Activated CD4-positive, alpha-beta T cell treated with anti-CD3 and anti-CD28 coated beads for 4 hours (primary cell): Measurements from ENCODE around the gene ADAMTS17.

ENCODE experiments used
- DNase-seq, 2 donors: peaks; one replicate each; pipeline ENCODE4 v3.0.0-alpha.2; 2020

ADAMTS17 gene

DNA sequence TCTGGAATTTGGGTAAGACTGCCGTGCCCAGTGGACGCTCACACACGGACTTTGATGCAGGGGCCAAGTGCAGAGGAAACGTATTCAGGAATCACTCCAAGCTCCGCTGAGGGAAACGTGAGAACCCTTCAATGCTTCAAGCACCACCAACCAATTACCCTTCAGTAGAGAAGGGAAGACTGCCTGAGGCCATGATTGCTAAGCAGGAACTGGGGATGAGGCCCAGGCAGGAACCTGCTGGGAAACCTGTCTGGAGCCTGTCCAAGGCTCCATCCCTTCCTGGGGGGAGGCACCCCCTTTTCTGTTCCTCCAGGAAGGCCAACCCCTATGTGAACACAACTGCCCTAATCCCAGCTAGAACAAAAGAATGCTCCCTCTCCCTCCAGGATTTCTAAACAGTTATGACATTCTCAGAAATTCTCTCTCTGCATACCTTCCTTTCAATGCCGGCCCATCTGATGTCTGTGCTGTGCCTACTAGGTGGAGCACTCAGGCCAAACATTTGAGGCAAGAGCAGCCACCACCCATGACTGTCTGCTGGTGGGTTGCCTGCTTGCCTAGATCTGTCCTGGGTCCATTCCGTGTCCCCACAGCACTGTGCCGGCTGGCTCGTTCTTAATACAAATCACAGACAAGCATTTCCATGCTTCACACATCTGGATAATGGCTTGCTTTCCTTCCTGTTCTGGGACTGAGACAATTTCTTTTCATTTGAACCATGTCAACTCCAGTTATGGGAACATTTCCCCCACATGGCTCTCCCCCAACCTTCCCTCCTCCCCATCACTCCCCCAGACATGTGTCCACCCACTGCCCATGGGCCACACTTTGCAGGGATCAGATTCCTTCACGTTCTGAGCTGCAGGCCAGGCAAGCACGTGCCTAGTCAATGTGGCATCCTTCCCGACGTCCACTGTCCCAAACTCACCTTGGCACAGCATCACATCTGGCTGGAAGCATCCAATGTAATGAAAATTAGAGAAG lies 149.4 kb downstream of the ADAMTS17 start:
- no peak for DNase-seq

DNA sequence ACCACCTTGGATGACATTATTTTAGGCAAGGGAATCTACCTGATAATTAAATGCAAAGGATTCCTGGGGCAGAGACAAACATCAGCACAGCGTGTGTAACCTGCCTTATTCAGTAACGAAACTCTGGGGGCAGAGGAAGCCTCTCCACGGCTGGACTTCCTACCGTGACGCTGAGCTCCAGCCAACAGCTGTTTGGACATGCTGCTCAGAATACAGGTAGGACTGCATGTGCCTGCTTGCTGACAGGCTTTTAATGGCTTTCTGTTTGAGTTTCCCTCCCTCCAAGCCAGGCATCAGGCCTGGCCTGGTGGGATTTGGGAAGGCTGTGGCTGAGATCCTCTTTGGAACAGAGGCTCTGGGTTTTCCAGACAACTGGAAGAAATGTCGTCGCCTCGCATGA lies 150.6 kb downstream of the ADAMTS17 start:
- no peak for DNase-seq

GRCh38 chr15:100190675-100191074 lies 151.1 kb downstream of the ADAMTS17 start:
- no peak for DNase-seq

DNA sequence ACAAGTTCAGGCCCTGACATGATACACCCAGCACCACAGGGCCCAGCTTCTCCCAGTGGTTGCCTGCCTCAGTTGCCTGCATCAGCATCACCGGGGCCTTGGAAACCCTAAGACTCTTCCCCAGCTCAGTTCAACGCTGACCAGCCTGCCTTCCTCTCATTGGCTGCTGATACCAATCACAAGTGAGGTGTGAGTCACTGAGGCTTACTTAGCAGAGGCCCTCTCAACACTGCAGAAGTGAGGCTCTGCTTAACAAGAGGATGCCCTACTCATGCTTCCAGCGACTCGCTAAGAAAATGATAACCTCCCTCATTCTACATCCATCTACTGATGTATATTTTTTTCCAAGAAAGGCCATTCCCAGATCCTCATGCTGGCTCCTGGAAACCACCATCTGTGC lies 151.9 kb downstream of the ADAMTS17 start:
- no peak for DNase-seq

DNA sequence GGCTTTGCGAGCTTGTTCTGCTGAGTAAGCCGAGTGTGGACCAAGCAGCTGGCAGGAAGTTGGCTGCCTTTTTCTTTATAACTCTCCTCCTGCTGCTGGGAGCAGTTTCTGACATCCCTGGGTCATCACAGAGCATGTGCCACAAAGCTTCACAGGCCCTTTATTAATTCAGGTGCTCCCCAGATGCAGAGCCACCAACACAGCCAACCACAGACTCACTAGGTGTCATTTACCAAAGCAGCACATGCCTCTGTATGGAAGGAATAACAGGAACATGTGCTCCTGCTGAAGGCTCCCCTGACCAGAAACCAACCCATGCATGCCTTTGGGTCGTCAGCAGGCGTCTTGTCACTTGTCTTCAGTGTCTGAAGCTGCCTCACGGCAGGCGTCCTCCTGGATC lies 152.5 kb downstream of the ADAMTS17 start:
- DNase-seq, result no peak

DNA sequence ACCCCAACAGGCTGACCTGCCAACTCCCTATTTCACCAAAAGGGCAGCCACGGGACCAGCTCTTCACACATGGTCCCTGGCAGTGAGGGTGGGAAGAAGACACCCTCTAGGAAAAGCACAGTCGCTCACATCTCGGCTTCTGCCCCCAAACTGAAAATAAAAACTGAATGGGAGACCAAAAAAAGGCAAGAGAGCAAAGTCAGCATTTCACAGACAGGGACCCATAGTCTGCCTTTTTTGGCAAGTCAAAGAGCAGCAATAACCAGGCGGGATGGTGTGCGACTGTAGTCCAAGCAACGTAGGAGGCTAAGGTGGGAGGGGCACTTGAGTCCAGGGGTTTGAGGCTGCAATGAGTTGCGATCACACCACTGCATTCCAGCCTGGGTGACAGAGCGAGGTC lies 154.1 kb downstream of the ADAMTS17 start:
- DNase-seq, result no peak

DNA sequence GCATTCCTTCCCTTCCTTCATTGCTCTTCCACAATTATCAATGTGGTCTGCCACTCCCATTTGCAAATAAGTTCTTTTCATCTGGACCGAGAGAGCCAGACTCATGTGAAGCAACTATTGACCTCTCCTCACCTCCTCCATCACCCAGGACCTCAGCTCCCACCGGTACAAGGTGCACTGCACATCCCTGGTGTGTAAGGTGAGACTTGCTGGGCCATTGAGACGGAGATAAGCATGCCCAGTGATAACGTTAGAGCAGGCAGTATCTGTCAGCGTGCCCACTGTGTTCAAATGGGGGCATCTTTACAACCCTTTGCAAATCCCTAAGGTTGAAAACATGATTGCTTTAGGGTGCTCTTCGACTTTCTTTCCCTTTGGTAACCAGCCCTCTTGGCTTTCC lies 154.8 kb downstream of the ADAMTS17 start:
- DNase-seq, result no peak

- DNase-seq, result no peak
Measured at GRCh38 chr15:100186366-100186765, 155.4 kb downstream of the ADAMTS17 start.

DNA sequence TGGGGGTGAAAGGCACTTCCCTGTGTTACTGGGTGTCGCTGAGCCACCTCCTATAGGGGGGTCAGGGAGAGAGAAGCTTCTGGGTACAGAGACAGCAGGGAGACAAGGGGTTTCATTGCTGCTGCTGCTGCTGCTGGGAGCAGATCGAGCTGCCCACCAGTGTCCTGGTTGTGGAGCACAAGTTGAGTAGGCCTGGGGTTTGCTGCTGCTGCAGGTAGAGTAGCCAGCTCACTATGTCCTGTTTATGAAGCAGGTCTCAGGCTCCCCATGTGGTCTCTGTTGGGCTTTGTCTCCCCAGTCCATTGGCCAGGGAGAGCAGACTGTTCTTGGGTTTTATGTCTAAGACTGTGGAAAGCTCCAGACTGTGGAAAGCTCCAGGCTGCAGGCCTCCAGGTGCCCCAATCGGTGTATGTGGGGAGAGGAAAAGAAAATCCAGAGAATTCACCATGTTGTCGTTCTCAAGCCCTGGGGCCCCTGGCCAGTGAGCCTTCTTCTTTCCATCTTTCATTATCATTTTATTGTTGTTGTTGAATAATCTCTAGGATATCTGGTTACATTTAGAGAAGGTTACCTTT lies 157.8 kb downstream of the ADAMTS17 start:
- DNase-seq, result no peak

- no peak for DNase-seq
Measured at GRCh38 chr15:100180921-100181320, 160.9 kb downstream of the ADAMTS17 start.

GRCh38 chr15:100175406-100176114 lies 166.2 kb downstream of the ADAMTS17 start:
- DNase-seq, result no peak

DNA sequence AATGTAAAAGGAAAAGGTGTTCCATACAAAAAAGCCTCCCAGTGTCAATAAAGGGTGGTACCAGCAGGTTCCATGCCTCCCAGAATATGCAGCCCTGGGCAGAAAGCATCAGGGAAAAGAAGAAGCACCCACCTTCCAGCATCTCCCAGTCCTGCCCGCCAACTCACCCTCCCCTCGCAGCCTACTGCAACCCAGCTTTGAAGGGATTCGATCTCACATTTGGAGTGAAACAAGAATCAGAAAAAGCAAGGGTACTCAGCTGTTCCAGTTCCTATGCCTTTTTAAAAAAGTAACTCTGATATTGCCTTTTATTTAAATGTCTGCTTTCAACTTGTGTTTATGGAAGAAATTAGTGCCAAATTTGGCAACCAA lies 166.9 kb downstream of the ADAMTS17 start:
- no peak for DNase-seq

GRCh38 chr15:100174159-100174903 lies 167.4 kb downstream of the ADAMTS17 start:
- no peak for DNase-seq

DNA sequence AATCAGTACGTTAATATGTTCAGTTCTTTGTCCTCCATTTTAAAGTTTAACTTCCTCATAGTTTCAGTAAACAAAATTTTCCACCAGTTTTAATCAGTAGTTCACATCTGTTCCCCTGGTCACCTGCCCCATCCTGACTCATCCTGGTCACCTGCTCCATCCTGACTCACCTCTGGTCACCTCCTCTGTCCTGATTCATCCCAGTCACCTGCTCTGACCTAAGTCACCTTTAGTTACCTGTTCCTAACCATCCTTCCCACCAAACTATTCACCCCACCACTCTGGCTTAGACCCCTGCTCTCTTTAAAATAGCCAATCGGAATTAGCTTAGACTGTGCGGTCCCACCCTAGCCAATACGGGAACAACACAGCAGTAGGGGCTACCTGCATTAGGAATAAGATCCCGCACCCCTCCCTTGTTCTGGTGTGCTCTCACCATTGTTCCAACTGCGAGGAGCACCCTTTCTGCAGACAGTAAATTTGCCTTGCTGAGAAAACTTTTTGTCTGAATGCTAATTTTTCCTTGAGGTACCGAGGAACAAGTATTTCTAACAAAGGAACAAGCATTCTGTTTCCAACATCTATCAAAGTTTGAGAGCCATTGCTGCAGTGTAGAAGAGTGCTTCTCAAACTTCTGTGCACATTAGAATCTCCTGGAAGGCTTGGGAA lies 169.3 kb downstream of the ADAMTS17 start:
- no peak for DNase-seq

GRCh38 chr15:100171411-100171810 lies 170.4 kb downstream of the ADAMTS17 start:
- DNase-seq, result no peak

DNA sequence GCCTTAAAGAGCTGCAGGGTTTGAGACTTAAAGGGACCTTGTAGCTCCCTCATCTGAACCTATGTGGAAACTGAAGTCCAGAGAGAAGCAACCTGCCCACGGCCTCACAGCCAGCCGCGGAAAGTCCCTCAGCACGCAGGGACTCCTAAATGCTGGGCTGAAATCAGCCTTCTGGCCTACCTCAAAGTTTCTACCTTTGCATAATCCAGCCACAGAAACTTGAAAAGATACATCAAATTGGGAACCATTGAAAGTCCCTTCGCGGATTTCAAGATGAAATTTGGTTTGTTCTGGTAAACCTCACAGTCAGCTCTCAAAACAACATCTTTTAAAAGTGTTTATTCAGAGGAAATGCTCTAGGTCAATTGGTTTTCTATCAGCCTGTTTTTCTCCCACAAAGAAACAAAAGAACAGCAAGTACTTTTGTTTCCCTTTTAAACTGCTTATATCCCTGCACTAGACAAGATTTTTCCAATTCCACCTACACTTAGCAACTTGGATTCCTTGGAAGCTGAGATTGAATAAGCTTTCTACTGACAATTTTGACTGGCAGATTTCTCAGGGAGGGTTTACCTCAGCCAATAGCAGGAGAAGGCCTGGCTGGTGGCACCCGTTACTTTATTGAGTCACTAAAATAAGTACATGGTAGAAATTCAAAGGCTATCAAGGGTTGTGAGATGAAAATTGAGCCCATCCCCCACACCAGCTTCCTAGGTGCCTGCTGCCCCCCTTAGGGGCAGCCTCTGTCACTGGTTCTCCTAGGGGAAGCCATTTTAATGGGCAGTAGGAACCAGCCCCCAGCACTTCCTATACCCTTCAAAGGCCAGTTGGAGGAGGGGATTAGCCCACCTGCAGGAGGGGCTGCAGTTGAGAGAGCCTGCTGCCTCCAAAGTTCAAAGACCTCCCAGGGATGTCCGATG lies 171.2 kb downstream of the ADAMTS17 start:
- no peak for DNase-seq

- DNase-seq, result no peak
Measured at GRCh38 chr15:100169615-100170290, 172.0 kb downstream of the ADAMTS17 start.

DNA sequence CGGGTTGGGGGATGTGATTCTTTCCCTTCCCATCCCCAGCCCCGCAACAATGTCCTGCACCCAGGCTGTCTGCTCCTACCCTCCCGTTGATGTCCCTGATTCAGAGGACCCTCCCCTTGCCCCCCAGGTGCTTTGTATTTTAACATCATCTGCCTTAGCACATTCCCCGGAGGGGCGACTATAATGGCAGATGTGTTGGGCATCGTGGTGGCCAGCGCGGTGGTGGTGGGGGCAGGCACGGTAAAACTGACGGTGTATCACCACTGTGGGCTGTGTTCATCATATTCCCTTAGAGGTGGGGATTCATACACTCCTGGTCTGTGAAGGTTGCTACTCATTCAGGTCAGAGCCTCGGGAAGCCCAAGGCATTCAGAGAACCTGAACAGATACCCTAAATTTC lies 173.0 kb downstream of the ADAMTS17 start:
- DNase-seq, result no peak

- no peak for DNase-seq
Measured at GRCh38 chr15:100167884-100168375, 173.8 kb downstream of the ADAMTS17 start.

DNA sequence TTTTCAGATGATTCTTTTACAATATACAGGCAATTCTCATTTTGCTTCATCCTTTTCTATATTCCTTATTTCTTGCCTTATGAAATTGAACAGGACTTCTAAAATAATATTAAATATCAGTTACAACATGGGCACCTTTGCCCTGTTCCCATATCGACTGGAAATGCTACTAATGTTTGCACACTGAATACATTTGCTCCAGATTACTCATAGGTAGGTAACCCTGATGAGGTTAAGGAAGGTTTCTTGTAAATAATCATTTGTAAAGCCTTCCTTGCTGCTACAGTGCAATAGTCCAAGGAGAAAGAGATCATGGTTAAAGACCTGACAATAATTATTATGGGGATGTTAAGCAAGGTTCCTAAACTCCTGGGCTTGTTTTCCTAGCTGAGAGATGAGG lies 175.5 kb downstream of the ADAMTS17 start:
- DNase-seq, result no peak

DNA sequence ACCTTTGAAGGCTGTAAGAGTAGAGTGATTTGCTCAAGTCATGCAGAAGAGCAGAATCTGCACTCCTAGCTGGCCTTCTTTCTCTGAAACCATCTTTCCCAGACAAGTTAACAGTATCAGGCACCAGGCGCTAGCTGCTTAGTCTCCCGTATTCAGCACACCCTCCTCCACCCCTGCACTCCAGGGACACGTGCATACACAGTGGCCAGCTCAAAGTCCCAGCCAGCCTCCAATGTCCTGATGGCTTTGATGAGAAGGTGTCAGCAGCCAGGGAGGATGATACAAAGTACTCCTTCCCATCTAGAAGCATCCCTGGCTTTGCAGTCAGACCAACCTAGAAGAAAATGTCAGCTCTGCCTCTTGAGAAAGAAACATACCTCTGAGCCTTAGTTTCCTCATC lies 177.8 kb downstream of the ADAMTS17 start:
- DNase-seq, result no peak
